Activated CD4-positive, alpha-beta T cell treated with anti-CD3 and anti-CD28 coated beads, Interleukin-2, amount 10 ng/mL, durations not matched to agents 7 days and 5 days (primary cell): Measurements from ENCODE around the gene ME1. TPM values are rescaled to one million over a fixed set of nuclear protein-coding genes. Genes with fewer than 3 reads are reported as not detected.

Experiments
- CTCF ChIA-PET: fragments of 350-600 bp; sonication (Branson Sonifier 250); formaldehyde crosslinking; loops from one replicate; lab custom pipeline; 2021; ENCODE audit warnings: antibody characterized with exemption; lab: Charles Lee
- POLR2A ChIA-PET: fragments of 350-600 bp; sonication (Branson Sonifier 250); formaldehyde crosslinking; loops from one replicate; lab custom pipeline; 2021; ENCODE audit warnings: antibody characterized with exemption; lab: Charles Lee
- DNase-seq: peaks from one replicate; pipeline ENCODE4 v3.0.0-alpha.2; 2020
- H3K27ac Mint-ChIP-seq: one replicate; pipeline ENCODE4 v1.8.0; 2021; ENCODE audit warnings: mild to moderate bottlenecking, moderate library complexity, mixed read lengths
- H3K27me3 Mint-ChIP-seq: one replicate; pipeline ENCODE4 v1.8.0; 2021; ENCODE audit warnings: mixed read lengths
- H3K36me3 Mint-ChIP-seq: one replicate; pipeline ENCODE4 v1.8.0; 2021; ENCODE audit warnings: low read depth, mixed read lengths
- H3K4me1 Mint-ChIP-seq: one replicate; pipeline ENCODE4 v1.8.0; 2021; ENCODE audit warnings: mixed read lengths
- H3K4me3 Mint-ChIP-seq: one replicate; pipeline ENCODE4 v1.8.0; 2021; ENCODE audit warnings: mild to moderate bottlenecking, moderate library complexity, mixed read lengths
- H3K9me3 Mint-ChIP-seq: one replicate; pipeline ENCODE4 v1.8.0; 2021; ENCODE audit warnings: mixed read lengths
- total RNA-seq, 2 experiments: library from RNA; stranded (reverse); gene quantifications; one replicate each; pipeline ENCODE4 v1.2.3, GENCODE V29; 2021

The ME1 gene
- total RNA-seq, result not detected

GRCh38 chr6:83430611-83431544, at the start of gene ME1:
Gene ME1, minus strand, starts transcription at chr6:83431051. Its CDS starts 97 bp downstream, at chr6:83430954.
- H3K36me3 Mint-ChIP-seq, result no peaks in the 10 kb centered on the region
- peaks cover 27% of the 10 kb centered on the region for H3K27me3 Mint-ChIP-seq
- no peak for DNase-seq
- no peak within 1 kb of the TSS for H3K4me3 Mint-ChIP-seq
- H3K27ac Mint-ChIP-seq, result no peak within 1 kb of the TSS
- ChIA-PET POLR2A (no interaction called here), CTCF (no interaction called here)
- H3K9me3 Mint-ChIP-seq, result no peaks in the 10 kb centered on the region
- H3K4me1 Mint-ChIP-seq, result no peaks in the 10 kb centered on the region

GRCh38 chr6:83480470-83480869, 49.6 kb upstream of the ME1 start:
- ChIA-PET CTCF (no interaction called here), POLR2A (no interaction called here)
- Mint-ChIP-seq H3K36me3 (no peaks in the 10 kb centered on the region), H3K27ac (no peak overlapping the region), H3K4me1 (no peaks in the 10 kb centered on the region), H3K27me3 (no peaks in the 10 kb centered on the region), H3K4me3 (no peak overlapping the region), H3K9me3 (no peaks in the 10 kb centered on the region)
- no peak for DNase-seq

- ChIA-PET CTCF (no interaction called here), POLR2A (no interaction called here)
- no peaks in the 10 kb centered on the region for H3K27me3 Mint-ChIP-seq
- no peaks in the 10 kb centered on the region for H3K36me3 Mint-ChIP-seq
- no peaks in the 10 kb centered on the region for H3K9me3 Mint-ChIP-seq
- H3K4me1 Mint-ChIP-seq, result no peaks in the 10 kb centered on the region
- no peak for DNase-seq
- no peak overlapping the region for H3K27ac Mint-ChIP-seq
- no peak overlapping the region for H3K4me3 Mint-ChIP-seq
Observed at GRCh38 chr6:83479389-83479788, 48.5 kb upstream of the ME1 start.

GRCh38 chr6:83476971-83477370, 46.1 kb upstream of the ME1 start:
- Mint-ChIP-seq H3K4me1 (no peaks in the 10 kb centered on the region), H3K27me3 (no peaks in the 10 kb centered on the region), H3K9me3 (no peaks in the 10 kb centered on the region), H3K4me3 (no peak overlapping the region), H3K27ac (no peak overlapping the region), H3K36me3 (no peaks in the 10 kb centered on the region)
- DNase-seq, result no peak
- ChIA-PET POLR2A (no interaction called here), CTCF (no interaction called here)

GRCh38 chr6:83474309-83474708, 43.5 kb upstream of the ME1 start:
- no peaks in the 10 kb centered on the region for H3K36me3 Mint-ChIP-seq
- H3K4me1 Mint-ChIP-seq, result no peaks in the 10 kb centered on the region
- no peak overlapping the region for H3K27ac Mint-ChIP-seq
- DNase-seq, result no peak
- H3K4me3 Mint-ChIP-seq, result no peak overlapping the region
- ChIA-PET CTCF (no interaction called here), POLR2A (no interaction called here)
- no peaks in the 10 kb centered on the region for H3K27me3 Mint-ChIP-seq
- no peaks in the 10 kb centered on the region for H3K9me3 Mint-ChIP-seq

GRCh38 chr6:83472767-83473166, 41.9 kb upstream of the ME1 start:
- Mint-ChIP-seq H3K4me1 (no peaks in the 10 kb centered on the region), H3K9me3 (no peaks in the 10 kb centered on the region), H3K27ac (no peak overlapping the region), H3K27me3 (no peaks in the 10 kb centered on the region), H3K36me3 (no peaks in the 10 kb centered on the region), H3K4me3 (no peak overlapping the region)
- no peak for DNase-seq
- ChIA-PET POLR2A (no interaction called here), CTCF (no interaction called here)

- Mint-ChIP-seq H3K27ac (no peak overlapping the region), H3K4me3 (no peak overlapping the region), H3K36me3 (no peaks in the 10 kb centered on the region), H3K4me1 (no peaks in the 10 kb centered on the region), H3K9me3 (no peaks in the 10 kb centered on the region), H3K27me3 (no peaks in the 10 kb centered on the region)
- ChIA-PET POLR2A (no interaction called here), CTCF (no interaction called here)
- no peak for DNase-seq
Observed at GRCh38 chr6:83470587-83470986, 39.7 kb upstream of the ME1 start.

- no peaks in the 10 kb centered on the region for H3K27me3 Mint-ChIP-seq
- no peak overlapping the region for H3K27ac Mint-ChIP-seq
- DNase-seq, result no peak
- ChIA-PET CTCF (no interaction called here), POLR2A (no interaction called here)
- no peaks in the 10 kb centered on the region for H3K9me3 Mint-ChIP-seq
- H3K36me3 Mint-ChIP-seq, result no peaks in the 10 kb centered on the region
- no peaks in the 10 kb centered on the region for H3K4me1 Mint-ChIP-seq
- H3K4me3 Mint-ChIP-seq, result no peak overlapping the region
Observed at GRCh38 chr6:83470001-83470400, 39.1 kb upstream of the ME1 start.

- no peaks in the 10 kb centered on the region for H3K9me3 Mint-ChIP-seq
- CTCF ChIA-PET, result no interaction called here
Observed at GRCh38 chr6:83467620-83468036, 36.8 kb upstream of the ME1 start.

GRCh38 chr6:83466328-83466727, 35.5 kb upstream of the ME1 start:
- H3K9me3 Mint-ChIP-seq, result no peaks in the 10 kb centered on the region
- ChIA-PET CTCF (no interaction called here), POLR2A (no interaction called here)
- H3K27ac Mint-ChIP-seq, result no peak overlapping the region
- H3K4me1 Mint-ChIP-seq, result no peaks in the 10 kb centered on the region
- H3K36me3 Mint-ChIP-seq, result no peaks in the 10 kb centered on the region
- no peak for DNase-seq
- H3K4me3 Mint-ChIP-seq, result no peak overlapping the region
- no peaks in the 10 kb centered on the region for H3K27me3 Mint-ChIP-seq

More at GRCh38 chr6:83467620-83468036, 36.8 kb upstream of the ME1 start:
- no peak overlapping the region for H3K4me3 Mint-ChIP-seq
- POLR2A ChIA-PET, result no interaction called here
- no peak overlapping the region for H3K27ac Mint-ChIP-seq
- H3K36me3 Mint-ChIP-seq, result no peaks in the 10 kb centered on the region
- H3K27me3 Mint-ChIP-seq, result no peaks in the 10 kb centered on the region
- no peak for DNase-seq
- no peaks in the 10 kb centered on the region for H3K4me1 Mint-ChIP-seq

- Mint-ChIP-seq H3K4me1 (no peaks in the 10 kb centered on the region), H3K9me3 (no peaks in the 10 kb centered on the region), H3K4me3 (no peak overlapping the region), H3K27me3 (no peaks in the 10 kb centered on the region), H3K36me3 (no peaks in the 10 kb centered on the region), H3K27ac (no peak overlapping the region)
- ChIA-PET CTCF (no interaction called here), POLR2A (no interaction called here)
- no peak for DNase-seq
Observed at GRCh38 chr6:83464381-83465140, 33.7 kb upstream of the ME1 start.

- H3K27me3 Mint-ChIP-seq, result no peaks in the 10 kb centered on the region
- H3K27ac Mint-ChIP-seq, result no peak overlapping the region
- H3K9me3 Mint-ChIP-seq, result no peaks in the 10 kb centered on the region
- H3K4me1 Mint-ChIP-seq, result no peaks in the 10 kb centered on the region
- H3K36me3 Mint-ChIP-seq, result no peaks in the 10 kb centered on the region
- POLR2A ChIA-PET, result no interaction called here
- DNase-seq, result no peak
- CTCF ChIA-PET, result no interaction called here
- no peak overlapping the region for H3K4me3 Mint-ChIP-seq
Observed at GRCh38 chr6:83463886-83464285, 33.0 kb upstream of the ME1 start.

GRCh38 chr6:83462524-83462923, 31.7 kb upstream of the ME1 start:
- H3K4me3 Mint-ChIP-seq, result no peak overlapping the region
- no peaks in the 10 kb centered on the region for H3K9me3 Mint-ChIP-seq
- CTCF ChIA-PET, result no interaction called here
- POLR2A ChIA-PET, result no interaction called here
- H3K27ac Mint-ChIP-seq, result no peak overlapping the region
- no peaks in the 10 kb centered on the region for H3K4me1 Mint-ChIP-seq
- no peaks in the 10 kb centered on the region for H3K27me3 Mint-ChIP-seq
- DNase-seq, result no peak
- no peaks in the 10 kb centered on the region for H3K36me3 Mint-ChIP-seq
